Cardiac muscle cell (in vitro differentiated cells and primary cell): ENCODE data around the gene DPT. TPM values are rescaled to one million over a fixed set of nuclear protein-coding genes. Genes with fewer than 3 reads are reported as not detected.

Source experiments
- DNase-seq, 2 donors: peaks; one replicate each; pipeline versions ENCODE4 v3.0.0 to v3.0.0-alpha.2; 2010 to 2017; ENCODE audit warnings: low read depth in 1 of 2, low spot score in 1 of 2
- H3K27ac ChIP-seq: fragments of 200-600 bp; sonication (generic); 2 replicates; pipeline ENCODE4 v1.5.1; 2016
- H3K27me3 ChIP-seq: fragments of 200-600 bp; sonication (generic); 2 replicates; pipeline ENCODE4 v1.6.0; 2016; ENCODE audit warnings: control low read depth
- H3K36me3 ChIP-seq: fragments of 200-600 bp; sonication (generic); 2 replicates; pipeline ENCODE4 v1.5.1; 2016; ENCODE audit warnings: control low read depth
- H3K4me1 ChIP-seq: fragments of 200-600 bp; sonication (generic); 2 replicates; pipeline ENCODE4 v1.8.1; 2017; ENCODE audit warnings: low read depth, mild to moderate bottlenecking, mixed run types
- H3K4me3 ChIP-seq: fragments of 200-600 bp; sonication (generic); 2 replicates; pipeline ENCODE4 v1.5.1; 2016; ENCODE audit warnings: mild to moderate bottlenecking
- H3K9me3 ChIP-seq: fragments of 200-600 bp; sonication (generic); 2 replicates; pipeline ENCODE4 v1.5.1; 2017; ENCODE audit warnings: low read depth, mild to moderate bottlenecking, control low read depth
- CTCF ChIP-seq: IDR thresholded peaks from 2 replicates; pipeline ENCODE4 v1.5.1; 2012; ENCODE audit warnings: low read depth, mild to moderate bottlenecking, low read length
- polyA plus RNA-seq: library from polyadenylated mRNA; unstranded; fragments of >200 nt; fragmentation: Nextera tagmentation; extraction: Ambion mirVana; gene quantifications from 2 replicates; pipeline ENCODE4 v1.2.1, GENCODE V29; 2016
- total RNA-seq: library from RNA; depleted of rRNA; stranded (reverse); fragments of >200 nt; gene quantifications from 2 replicates; pipeline ENCODE4 v1.2.3, GENCODE V29; 2016

DPT gene
- total and polyA plus RNA-seq, 2 experiments from 2014 or later: not detected

GRCh38 chr1:168735974-168736373 is 7.0 kb upstream of the DPT start:
- H3K27me3 ChIP-seq: no peaks in the 10 kb centered on the region
- no peak overlapping the region for H3K27ac ChIP-seq
- TF ChIP-seq CTCF: no peak
- no peak for DNase-seq
- no peak overlapping the region for H3K4me3 ChIP-seq
- no peaks in the 10 kb centered on the region for H3K36me3 ChIP-seq
- no peaks in the 10 kb centered on the region for H3K9me3 ChIP-seq
- H3K4me1 ChIP-seq: peaks cover 15% of the 10 kb centered on the region

- Histone ChIP-seq H3K9me3 (no peaks in the 10 kb centered on the region), H3K4me3 (no peak overlapping the region), H3K27me3 (no peaks in the 10 kb centered on the region), H3K27ac (no peak overlapping the region), H3K36me3 (no peaks in the 10 kb centered on the region), H3K4me1 (peaks cover 15% of the 10 kb centered on the region)
- TF ChIP-seq CTCF: no peak
- DNase-seq: no peak
Observed at GRCh38 chr1:168734946-168735345, 5.9 kb upstream of the DPT start.

GRCh38 chr1:168734271-168734670 is 5.3 kb upstream of the DPT start:
- TF ChIP-seq CTCF: no peak
- no peaks in the 10 kb centered on the region for H3K36me3 ChIP-seq
- no peak overlapping the region for H3K27ac ChIP-seq
- H3K4me3 ChIP-seq: no peak overlapping the region
- DNase-seq: no peak
- H3K9me3 ChIP-seq: no peaks in the 10 kb centered on the region
- no peaks in the 10 kb centered on the region for H3K27me3 ChIP-seq
- H3K4me1 ChIP-seq: peaks cover 15% of the 10 kb centered on the region

GRCh38 chr1:168733241-168733640 is 4.2 kb upstream of the DPT start:
- no peaks in the 10 kb centered on the region for H3K36me3 ChIP-seq
- H3K4me1 ChIP-seq: peaks cover 15% of the 10 kb centered on the region
- no peak for TF ChIP-seq CTCF
- H3K27ac ChIP-seq: no peak overlapping the region
- H3K9me3 ChIP-seq: no peaks in the 10 kb centered on the region
- H3K27me3 ChIP-seq: no peaks in the 10 kb centered on the region
- no peak for DNase-seq
- no peak overlapping the region for H3K4me3 ChIP-seq

GRCh38 chr1:168732736-168733135 is 3.7 kb upstream of the DPT start:
- DNase-seq: no peak
- no peak for TF ChIP-seq CTCF

More at GRCh38 chr1:168732736-168733135, 3.7 kb upstream of the DPT start:
- Histone ChIP-seq H3K27me3 (no peaks in the 10 kb centered on the region), H3K4me3 (no peak overlapping the region), H3K9me3 (no peaks in the 10 kb centered on the region), H3K36me3 (no peaks in the 10 kb centered on the region), H3K4me1 (peaks cover 10% of the 10 kb centered on the region), H3K27ac (no peak overlapping the region)
